GM12892 (cell line): ENCODE data around the gene PDLIM1.

ENCODE experiments used
- POLR2A ChIP-seq: IDR thresholded peaks from 2 replicates; pipeline ENCODE4 v1.6.1; 2011; ENCODE audit warnings: low read depth, low read length, control low read depth
- POLR2AphosphoS5 ChIP-seq: IDR thresholded peaks from 2 replicates; pipeline ENCODE4 v1.6.1; 2011; ENCODE audit warnings: low read depth, low read length, control low read depth
- TAF1 ChIP-seq: IDR thresholded peaks from 2 replicates; pipeline ENCODE4 v1.6.1; 2011; ENCODE audit warnings: low read depth, mild to moderate bottlenecking, control low read depth, low read length, borderline replicate concordance

DNA sequence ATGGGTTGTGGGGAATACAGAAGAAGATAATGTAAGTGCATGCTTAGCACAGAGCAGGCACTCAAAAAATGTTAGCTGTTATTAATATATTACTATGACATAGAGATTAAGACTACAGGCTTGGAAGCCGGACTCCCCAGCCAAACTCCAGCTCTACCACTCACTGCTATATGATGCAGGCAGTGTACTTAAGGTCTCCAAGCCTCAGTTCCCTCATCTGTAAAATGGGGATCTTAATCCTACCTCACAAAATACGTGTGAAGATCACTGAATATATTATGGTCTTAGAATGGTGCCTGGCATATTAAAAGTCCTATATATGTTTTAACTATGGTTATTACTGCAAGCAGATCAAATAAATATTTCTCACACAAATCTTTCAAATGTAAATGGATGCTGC, 5.2 kb downstream of the PDLIM1 start:
- TF ChIP-seq POLR2A: no peak
- TF ChIP-seq POLR2AphosphoS5: no peak
- no peak for TF ChIP-seq TAF1
